K562 (cell line): ENCODE data around the gene N4BP2. TPM values are rescaled to one million over a fixed set of nuclear protein-coding genes. Genes with fewer than 3 reads are reported as not detected.

Source experiments
- CBFA2T3 ChIP-seq: fragments of 450-650 bp; IDR thresholded peaks from 2 replicates; pipeline ENCODE4 v1.6.1; 2017
- DDX20 ChIP-seq: fragments of 450-650 bp; IDR thresholded peaks from 2 replicates; pipeline ENCODE4 v1.6.1; 2016; ENCODE audit warnings: missing genetic modification characterization, low read depth, mild to moderate bottlenecking, missing compliant biosample characterization, moderate library complexity
- FOXK2 ChIP-seq, 2 experiments: fragments of 450-650 bp; IDR thresholded peaks in 1 of 2; conservative IDR thresholded peaks in 1 of 2; 2 replicates each; pipeline ENCODE4 v1.6.1; 2016; ENCODE audit warnings: low read depth in 2 of 2, mild to moderate bottlenecking in 1 of 2
- HOXB6 ChIP-seq: fragments of 250-450 bp; sonication (Bioruptor Pico); IDR thresholded peaks from 2 replicates; pipeline ENCODE4 v1.5.1; 2022; ENCODE audit warnings: mild to moderate bottlenecking, borderline replicate concordance
- NR3C1 ChIP-seq: sonication (generic); formaldehyde crosslinking; IDR thresholded peaks from 2 replicates; pipeline ENCODE4 v1.8.1; 2022; ENCODE audit warnings: missing genetic modification reagents
- RHOXF2B ChIP-seq: fragments of 250-450 bp; sonication (Bioruptor Pico); conservative IDR thresholded peaks from 2 replicates; pipeline ENCODE4 v1.5.1; 2021
- ZBTB8A ChIP-seq: fragments of 450-650 bp; IDR thresholded peaks from 2 replicates; pipeline ENCODE4 v1.6.1; 2018; ENCODE audit warnings: mild to moderate bottlenecking, moderate library complexity; ENCODE audit not compliant: partially characterized antibody
- ZNF551 ChIP-seq: fragments of 250-450 bp; sonication (Bioruptor Pico); IDR thresholded peaks from 2 replicates; pipeline ENCODE4 v1.5.0; 2021; ENCODE audit warnings: mild to moderate bottlenecking, moderate library complexity
- ZNF707 ChIP-seq: fragments of 250-450 bp; sonication (Bioruptor Pico); conservative IDR thresholded peaks from 2 replicates; pipeline ENCODE4 v1.8.0; 2022; ENCODE audit warnings: inconsistent platforms, mild to moderate bottlenecking, moderate library complexity
- ZNF79 ChIP-seq: fragments of 250-450 bp; sonication (Bioruptor Pico); IDR thresholded peaks from 2 replicates; pipeline ENCODE4 v1.4.0; 2020; ENCODE audit warnings: low read depth, mild to moderate bottlenecking, moderate library complexity
- polyA plus RNA-seq, 8 experiments: library from polyadenylated mRNA; depleted of rRNA in 4 of 8; stranded (reverse) in 5 of 8; unstranded in 3 of 8; fragments of >200 nt; fragmentation: Nextera tagmentation in 2 of 8; fragmentation: Illumina TruSeq in 1 of 8; extraction: Ambion mirVana in 2 of 8; extraction: Trizol in 1 of 8; gene quantifications; 2 replicates each; pipeline versions ENCODE4 v1.2.1 to v1.2.3, GENCODE V29; 2011 to 2014; ENCODE audit warnings: inconsistent platforms in 1 of 8, missing spikeins in 1 of 8
- total RNA-seq, 7 experiments: library from RNA; depleted of rRNA in 6 of 7; stranded (reverse); fragments of >200 nt in 6 of 7; fragmentation: Illumina TruSeq in 2 of 7; extraction: Trizol in 2 of 7; gene quantifications; 2 replicates each; pipeline versions ENCODE4 v1.2.1 to v1.2.3, GENCODE V29; 2011 to 2021; ENCODE audit warnings: low replicate concordance in 1 of 7
- TF ChIP-seq, protein P1 (sequence below): fragments of 250-450 bp; sonication (Bioruptor Pico); IDR thresholded peaks from 2 replicates; pipeline ENCODE4 v1.5.0; 2020; ENCODE audit warnings: mild to moderate bottlenecking, borderline replicate concordance
- TF ChIP-seq, protein P2 (sequence below): fragments of 450-650 bp; IDR thresholded peaks from 2 replicates; pipeline ENCODE4 v1.6.1; 2017; ENCODE audit warnings: antibody characterized with exemption, mild to moderate bottlenecking
- TF ChIP-seq, protein P3 (sequence below), 3 experiments: fragments of 200-800 bp in 1 of 3; sonication (Bioruptor generic) in 1 of 3; sonication (generic) in 1 of 3; formaldehyde crosslinking in 1 of 3; IDR thresholded peaks; 2 replicates each; pipeline versions ENCODE4 v1.6.1 to v1.8.0; 2016 to 2022; ENCODE audit warnings: mild to moderate bottlenecking in 2 of 3, missing compliant biosample characterization in 2 of 3, missing genetic modification characterization in 2 of 3, missing genetic modification reagents in 1 of 3
- TF ChIP-seq, protein P4 (sequence below): fragments of 450-650 bp; IDR thresholded peaks from 2 replicates; pipeline ENCODE4 v1.7.0; 2016; ENCODE audit warnings: borderline replicate concordance
- TF ChIP-seq, protein P5 (sequence below): fragments of 250-450 bp; sonication (Bioruptor Pico); IDR thresholded peaks from 2 replicates; pipeline ENCODE4 v1.5.0; 2021

N4BP2 gene
- total and polyA plus RNA-seq, 9 of the 15 experiments (the other 6 are each of a cell fraction or from before 2014, with no cell fraction given): 2.7 to 12.6 (median 7.6) TPM

DNA sequence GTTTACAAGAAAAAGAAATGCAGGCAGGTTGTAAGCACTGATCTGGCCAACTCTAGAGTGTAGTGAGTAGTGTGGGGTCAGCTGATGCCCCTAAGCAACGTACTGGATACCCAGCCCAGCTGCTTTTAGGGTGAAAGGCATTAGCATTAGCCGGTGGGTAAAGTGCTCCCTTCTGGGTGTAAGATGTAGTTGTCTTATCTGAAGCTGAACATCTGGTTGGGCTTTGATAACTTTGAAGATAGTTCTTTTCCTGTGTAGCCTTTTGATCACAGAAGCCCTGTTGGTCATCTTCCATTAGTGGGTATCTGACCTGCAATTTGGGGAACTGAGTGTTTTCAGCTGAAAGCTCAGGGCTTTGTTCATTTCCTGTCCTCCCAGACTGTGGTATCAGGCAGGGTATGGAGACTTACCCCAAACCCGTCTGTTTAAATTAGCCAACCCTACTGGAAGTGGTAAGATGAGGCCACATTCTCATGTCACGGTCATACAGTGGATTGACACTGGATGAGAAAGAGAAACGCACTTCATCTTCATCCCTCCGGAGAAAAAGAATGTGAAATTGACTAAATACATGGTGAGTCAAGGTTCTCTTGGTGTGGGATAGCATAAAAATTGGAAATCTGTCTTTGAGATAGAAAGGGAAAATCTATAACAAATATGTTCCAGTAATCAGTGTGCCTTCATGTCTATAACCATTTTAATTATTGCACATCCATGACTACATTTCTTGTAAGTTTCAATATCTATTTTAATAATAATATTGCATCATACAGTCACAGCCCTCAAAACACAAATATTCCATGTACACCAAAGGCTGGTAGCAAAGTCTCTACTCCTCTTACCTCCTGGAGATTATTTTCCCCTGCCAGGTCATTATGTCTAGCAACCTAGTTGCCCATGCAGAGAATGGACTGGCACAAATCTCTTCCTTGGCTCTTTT is 148.9 kb downstream of the N4BP2 start (continued):
- TF ChIP-seq HOXB6 (no peak), ZNF79 (CRISPR knock-in tag) (no peak), ZBTB8A (no peak), ZNF707 (CRISPR knock-in tag) (peak; percentile 39; the same call in 1 of the 2 replicates), DDX20 (tag) (0 out of 2 replicates have a peak, but pooled peaks have one; percentile 22), RHOXF2B (CRISPR knock-in tag) (no peak), FOXK2 (conservative IDR thresholded peaks at IDR 0.05 in 1 of 2, IDR thresholded peaks at IDR 0.05 in 1 of 2; ENCODE audit: low read depth in 2 of 2) (no peak), ZNF551 (CRISPR knock-in tag) (no peak), CBFA2T3 (peak; percentile 87), NR3C1 (CRISPR knock-in tag) (no peak)
- TF ChIP-seq, protein P1, sequence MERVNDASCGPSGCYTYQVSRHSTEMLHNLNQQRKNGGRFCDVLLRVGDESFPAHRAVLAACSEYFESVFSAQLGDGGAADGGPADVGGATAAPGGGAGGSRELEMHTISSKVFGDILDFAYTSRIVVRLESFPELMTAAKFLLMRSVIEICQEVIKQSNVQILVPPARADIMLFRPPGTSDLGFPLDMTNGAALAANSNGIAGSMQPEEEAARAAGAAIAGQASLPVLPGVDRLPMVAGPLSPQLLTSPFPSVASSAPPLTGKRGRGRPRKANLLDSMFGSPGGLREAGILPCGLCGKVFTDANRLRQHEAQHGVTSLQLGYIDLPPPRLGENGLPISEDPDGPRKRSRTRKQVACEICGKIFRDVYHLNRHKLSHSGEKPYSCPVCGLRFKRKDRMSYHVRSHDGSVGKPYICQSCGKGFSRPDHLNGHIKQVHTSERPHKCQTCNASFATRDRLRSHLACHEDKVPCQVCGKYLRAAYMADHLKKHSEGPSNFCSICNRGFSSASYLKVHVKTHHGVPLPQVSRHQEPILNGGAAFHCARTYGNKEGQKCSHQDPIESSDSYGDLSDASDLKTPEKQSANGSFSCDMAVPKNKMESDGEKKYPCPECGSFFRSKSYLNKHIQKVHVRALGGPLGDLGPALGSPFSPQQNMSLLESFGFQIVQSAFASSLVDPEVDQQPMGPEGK: no peak
- TF ChIP-seq, protein P2, sequence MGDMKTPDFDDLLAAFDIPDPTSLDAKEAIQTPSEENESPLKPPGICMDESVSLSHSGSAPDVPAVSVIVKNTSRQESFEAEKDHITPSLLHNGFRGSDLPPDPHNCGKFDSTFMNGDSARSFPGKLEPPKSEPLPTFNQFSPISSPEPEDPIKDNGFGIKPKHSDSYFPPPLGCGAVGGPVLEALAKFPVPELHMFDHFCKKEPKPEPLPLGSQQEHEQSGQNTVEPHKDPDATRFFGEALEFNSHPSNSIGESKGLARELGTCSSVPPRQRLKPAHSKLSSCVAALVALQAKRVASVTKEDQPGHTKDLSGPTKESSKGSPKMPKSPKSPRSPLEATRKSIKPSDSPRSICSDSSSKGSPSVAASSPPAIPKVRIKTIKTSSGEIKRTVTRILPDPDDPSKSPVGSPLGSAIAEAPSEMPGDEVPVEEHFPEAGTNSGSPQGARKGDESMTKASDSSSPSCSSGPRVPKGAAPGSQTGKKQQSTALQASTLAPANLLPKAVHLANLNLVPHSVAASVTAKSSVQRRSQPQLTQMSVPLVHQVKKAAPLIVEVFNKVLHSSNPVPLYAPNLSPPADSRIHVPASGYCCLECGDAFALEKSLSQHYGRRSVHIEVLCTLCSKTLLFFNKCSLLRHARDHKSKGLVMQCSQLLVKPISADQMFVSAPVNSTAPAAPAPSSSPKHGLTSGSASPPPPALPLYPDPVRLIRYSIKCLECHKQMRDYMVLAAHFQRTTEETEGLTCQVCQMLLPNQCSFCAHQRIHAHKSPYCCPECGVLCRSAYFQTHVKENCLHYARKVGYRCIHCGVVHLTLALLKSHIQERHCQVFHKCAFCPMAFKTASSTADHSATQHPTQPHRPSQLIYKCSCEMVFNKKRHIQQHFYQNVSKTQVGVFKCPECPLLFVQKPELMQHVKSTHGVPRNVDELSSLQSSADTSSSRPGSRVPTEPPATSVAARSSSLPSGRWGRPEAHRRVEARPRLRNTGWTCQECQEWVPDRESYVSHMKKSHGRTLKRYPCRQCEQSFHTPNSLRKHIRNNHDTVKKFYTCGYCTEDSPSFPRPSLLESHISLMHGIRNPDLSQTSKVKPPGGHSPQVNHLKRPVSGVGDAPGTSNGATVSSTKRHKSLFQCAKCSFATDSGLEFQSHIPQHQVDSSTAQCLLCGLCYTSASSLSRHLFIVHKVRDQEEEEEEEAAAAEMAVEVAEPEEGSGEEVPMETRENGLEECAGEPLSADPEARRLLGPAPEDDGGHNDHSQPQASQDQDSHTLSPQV: peak; percentile 90
- TF ChIP-seq, protein P3, sequence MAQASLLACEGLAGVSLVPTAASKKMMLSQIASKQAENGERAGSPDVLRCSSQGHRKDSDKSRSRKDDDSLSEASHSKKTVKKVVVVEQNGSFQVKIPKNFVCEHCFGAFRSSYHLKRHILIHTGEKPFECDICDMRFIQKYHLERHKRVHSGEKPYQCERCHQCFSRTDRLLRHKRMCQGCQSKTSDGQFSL (CRISPR knock-in tag; IDR thresholded peaks at IDR 0.05): no peak
- TF ChIP-seq, protein P3 (tag; IDR thresholded peaks at IDR 0.05): no peak
- TF ChIP-seq, protein P4, sequence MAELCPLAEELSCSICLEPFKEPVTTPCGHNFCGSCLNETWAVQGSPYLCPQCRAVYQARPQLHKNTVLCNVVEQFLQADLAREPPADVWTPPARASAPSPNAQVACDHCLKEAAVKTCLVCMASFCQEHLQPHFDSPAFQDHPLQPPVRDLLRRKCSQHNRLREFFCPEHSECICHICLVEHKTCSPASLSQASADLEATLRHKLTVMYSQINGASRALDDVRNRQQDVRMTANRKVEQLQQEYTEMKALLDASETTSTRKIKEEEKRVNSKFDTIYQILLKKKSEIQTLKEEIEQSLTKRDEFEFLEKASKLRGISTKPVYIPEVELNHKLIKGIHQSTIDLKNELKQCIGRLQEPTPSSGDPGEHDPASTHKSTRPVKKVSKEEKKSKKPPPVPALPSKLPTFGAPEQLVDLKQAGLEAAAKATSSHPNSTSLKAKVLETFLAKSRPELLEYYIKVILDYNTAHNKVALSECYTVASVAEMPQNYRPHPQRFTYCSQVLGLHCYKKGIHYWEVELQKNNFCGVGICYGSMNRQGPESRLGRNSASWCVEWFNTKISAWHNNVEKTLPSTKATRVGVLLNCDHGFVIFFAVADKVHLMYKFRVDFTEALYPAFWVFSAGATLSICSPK: no peak
- TF ChIP-seq, protein P5, sequence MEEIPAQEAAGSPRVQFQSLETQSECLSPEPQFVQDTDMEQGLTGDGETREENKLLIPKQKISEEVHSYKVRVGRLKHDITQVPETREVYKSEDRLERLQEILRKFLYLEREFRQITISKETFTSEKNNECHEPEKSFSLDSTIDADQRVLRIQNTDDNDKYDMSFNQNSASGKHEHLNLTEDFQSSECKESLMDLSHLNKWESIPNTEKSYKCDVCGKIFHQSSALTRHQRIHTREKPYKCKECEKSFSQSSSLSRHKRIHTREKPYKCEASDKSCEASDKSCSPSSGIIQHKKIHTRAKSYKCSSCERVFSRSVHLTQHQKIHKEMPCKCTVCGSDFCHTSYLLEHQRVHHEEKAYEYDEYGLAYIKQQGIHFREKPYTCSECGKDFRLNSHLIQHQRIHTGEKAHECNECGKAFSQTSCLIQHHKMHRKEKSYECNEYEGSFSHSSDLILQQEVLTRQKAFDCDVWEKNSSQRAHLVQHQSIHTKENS (CRISPR knock-in tag): no peak
